Progenitor cell of endocrine pancreas (in vitro differentiated cells): ENCODE measurements around the gene UBAC2. TPM values are rescaled to one million over a fixed set of nuclear protein-coding genes. Genes with fewer than 3 reads are reported as not detected.
"Not testable (repeated sequence)": the region's sequence is repeated elsewhere in the genome, so short reads cannot be mapped to it uniquely, and the experiment has no call there.

Experiments used
- DNase-seq: peaks from one replicate; pipeline ENCODE4 v3.0.0; 2021; ENCODE audit warnings: low spot score; ENCODE audit not compliant: unreplicated experiment
- H3K27ac Mint-ChIP-seq: 2 replicates; pipeline ENCODE4 v1.8.0; 2021; ENCODE audit warnings: mild to moderate bottlenecking, moderate library complexity, mixed read lengths
- H3K27me3 Mint-ChIP-seq: 2 replicates; pipeline ENCODE4 v1.8.0; 2021; ENCODE audit warnings: mixed read lengths
- H3K36me3 Mint-ChIP-seq: 2 replicates; pipeline ENCODE4 v1.8.0; 2022; ENCODE audit warnings: mixed read lengths; ENCODE audit not compliant: insufficient read depth
- H3K4me1 Mint-ChIP-seq: 2 replicates; pipeline ENCODE4 v1.8.0; 2021; ENCODE audit warnings: low read depth, mixed read lengths
- H3K4me3 Mint-ChIP-seq: 2 replicates; pipeline ENCODE4 v1.8.0; 2021; ENCODE audit warnings: low read depth, mild to moderate bottlenecking, moderate library complexity, mixed read lengths
- H3K9me3 Mint-ChIP-seq: 2 replicates; pipeline ENCODE4 v1.8.0; 2021; ENCODE audit warnings: low read depth, mixed read lengths
- total RNA-seq: library from RNA; stranded (reverse); gene quantifications from 2 replicates; pipeline ENCODE4 v1.2.1, GENCODE V29; 2021
- TF ChIP-seq, protein P1 (sequence below): fragments of 200-600 bp; sonication (generic); IDR thresholded peaks from one replicate; pipeline ENCODE4 v1.5.0; 2021; ENCODE audit warnings: antibody characterized with exemption, mild to moderate bottlenecking; ENCODE audit not compliant: unreplicated experiment

The UBAC2 gene
- total RNA-seq, 1 donor from 2014 or later, result 60.6 TPM

DNA sequence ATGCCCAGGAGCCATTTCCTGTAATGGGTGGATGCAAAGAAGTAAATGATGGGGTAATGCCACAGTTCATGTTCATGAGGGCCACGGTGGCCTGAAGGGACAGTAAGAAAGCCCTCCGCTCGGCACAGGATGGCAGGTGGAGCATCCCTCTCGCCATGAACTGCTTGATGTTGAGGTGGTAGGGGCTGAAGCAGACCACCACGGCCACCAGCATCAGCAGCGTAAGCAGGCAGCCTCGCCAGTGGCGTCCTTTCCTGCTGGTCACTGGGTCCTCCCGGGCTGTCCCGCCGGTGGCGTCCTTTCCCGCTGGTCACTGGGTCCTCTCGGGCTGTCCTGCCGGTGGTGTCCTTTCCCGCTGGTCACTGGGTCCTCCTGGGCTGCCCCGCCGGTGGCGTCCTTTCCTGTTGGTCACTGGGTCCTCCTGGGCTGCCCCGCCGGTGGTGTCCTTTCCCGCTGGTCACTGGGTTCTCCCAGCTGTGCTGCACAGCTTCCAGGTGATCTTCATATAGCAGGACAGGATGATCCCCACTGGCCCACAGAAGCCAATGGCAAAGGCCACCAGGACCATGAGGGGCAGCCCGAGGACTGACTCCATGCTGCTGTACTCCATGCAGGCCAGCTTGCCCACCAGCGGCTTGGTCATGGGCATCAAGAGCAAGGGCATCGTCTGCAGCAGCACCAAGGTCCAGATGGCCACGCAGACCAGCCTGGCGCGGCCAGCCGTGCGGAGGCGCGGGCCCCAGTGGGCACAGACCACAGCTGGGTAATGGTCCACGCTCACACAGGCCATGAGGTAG is 207.4 kb downstream of the UBAC2 start:
- Mint-ChIP-seq H3K9me3 (no peaks in the 10 kb centered on the region), H3K4me3 (no peak overlapping the region), H3K27me3 (peaks cover 16% of the 10 kb centered on the region), H3K36me3 (no peaks in the 10 kb centered on the region), H3K27ac (no peak overlapping the region), H3K4me1 (no peaks in the 10 kb centered on the region)
- no peak for DNase-seq
- TF ChIP-seq, protein P1, sequence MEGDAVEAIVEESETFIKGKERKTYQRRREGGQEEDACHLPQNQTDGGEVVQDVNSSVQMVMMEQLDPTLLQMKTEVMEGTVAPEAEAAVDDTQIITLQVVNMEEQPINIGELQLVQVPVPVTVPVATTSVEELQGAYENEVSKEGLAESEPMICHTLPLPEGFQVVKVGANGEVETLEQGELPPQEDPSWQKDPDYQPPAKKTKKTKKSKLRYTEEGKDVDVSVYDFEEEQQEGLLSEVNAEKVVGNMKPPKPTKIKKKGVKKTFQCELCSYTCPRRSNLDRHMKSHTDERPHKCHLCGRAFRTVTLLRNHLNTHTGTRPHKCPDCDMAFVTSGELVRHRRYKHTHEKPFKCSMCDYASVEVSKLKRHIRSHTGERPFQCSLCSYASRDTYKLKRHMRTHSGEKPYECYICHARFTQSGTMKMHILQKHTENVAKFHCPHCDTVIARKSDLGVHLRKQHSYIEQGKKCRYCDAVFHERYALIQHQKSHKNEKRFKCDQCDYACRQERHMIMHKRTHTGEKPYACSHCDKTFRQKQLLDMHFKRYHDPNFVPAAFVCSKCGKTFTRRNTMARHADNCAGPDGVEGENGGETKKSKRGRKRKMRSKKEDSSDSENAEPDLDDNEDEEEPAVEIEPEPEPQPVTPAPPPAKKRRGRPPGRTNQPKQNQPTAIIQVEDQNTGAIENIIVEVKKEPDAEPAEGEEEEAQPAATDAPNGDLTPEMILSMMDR, result no peak

DNA sequence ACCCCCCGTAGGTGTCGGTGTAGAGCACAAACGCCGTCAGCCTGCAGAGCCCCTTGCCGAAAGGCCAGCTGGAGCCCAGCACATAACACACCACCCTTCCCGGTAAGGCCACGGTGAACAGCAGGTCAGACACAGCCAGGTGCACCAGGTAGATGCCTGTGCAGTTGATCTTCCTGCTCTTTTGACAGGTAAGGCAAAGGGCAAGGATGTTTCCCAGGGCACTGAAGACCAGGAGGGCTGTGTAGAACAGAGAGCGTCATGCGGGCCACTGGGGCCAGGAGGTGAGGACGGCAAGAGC is 208.0 kb downstream of the UBAC2 start:
- peaks cover 16% of the 10 kb centered on the region for H3K27me3 Mint-ChIP-seq
- no peak for DNase-seq
- no peaks in the 10 kb centered on the region for H3K4me1 Mint-ChIP-seq
- no peak overlapping the region for H3K4me3 Mint-ChIP-seq
- H3K36me3 Mint-ChIP-seq, result no peaks in the 10 kb centered on the region
- no peaks in the 10 kb centered on the region for H3K9me3 Mint-ChIP-seq
- TF ChIP-seq, protein P1, result no peak
- no peak overlapping the region for H3K27ac Mint-ChIP-seq

DNA sequence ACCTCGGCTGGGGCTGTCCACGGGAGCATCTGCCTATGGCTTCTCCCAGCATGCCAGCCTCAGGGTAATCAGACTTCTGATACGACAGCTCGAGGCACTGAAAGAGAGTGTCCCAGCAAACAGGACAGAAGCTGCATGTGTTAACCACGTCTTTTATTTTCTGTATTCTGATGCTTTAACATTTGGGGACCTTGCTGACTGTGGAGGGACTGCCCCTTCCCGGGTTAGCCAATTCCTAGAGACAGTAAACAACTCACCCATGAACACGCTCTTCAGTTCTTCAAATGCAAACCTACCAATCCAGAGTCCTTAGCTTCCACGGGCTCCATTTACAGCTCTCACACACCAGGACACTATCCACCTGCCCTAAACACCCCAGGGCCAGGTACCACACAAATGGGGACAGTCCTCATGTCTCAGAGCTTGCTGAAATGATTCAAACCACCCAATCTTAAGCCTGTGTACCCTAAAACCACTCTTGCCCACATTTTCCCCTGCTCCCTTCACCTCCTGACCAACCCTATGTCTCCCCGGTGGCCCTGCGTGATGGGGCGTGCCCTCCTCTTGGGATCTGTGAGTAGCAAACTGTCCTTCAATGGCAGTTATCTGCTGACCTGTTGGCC is 208.9 kb downstream of the UBAC2 start:
- DNase-seq, H3K36me3 Mint-ChIP-seq, H3K9me3 Mint-ChIP-seq, H3K4me3 Mint-ChIP-seq, H3K27ac Mint-ChIP-seq, H3K4me1 Mint-ChIP-seq: not testable (repeated sequence)
- H3K27me3 Mint-ChIP-seq, result peaks cover 12% of the 10 kb centered on the region

DNA sequence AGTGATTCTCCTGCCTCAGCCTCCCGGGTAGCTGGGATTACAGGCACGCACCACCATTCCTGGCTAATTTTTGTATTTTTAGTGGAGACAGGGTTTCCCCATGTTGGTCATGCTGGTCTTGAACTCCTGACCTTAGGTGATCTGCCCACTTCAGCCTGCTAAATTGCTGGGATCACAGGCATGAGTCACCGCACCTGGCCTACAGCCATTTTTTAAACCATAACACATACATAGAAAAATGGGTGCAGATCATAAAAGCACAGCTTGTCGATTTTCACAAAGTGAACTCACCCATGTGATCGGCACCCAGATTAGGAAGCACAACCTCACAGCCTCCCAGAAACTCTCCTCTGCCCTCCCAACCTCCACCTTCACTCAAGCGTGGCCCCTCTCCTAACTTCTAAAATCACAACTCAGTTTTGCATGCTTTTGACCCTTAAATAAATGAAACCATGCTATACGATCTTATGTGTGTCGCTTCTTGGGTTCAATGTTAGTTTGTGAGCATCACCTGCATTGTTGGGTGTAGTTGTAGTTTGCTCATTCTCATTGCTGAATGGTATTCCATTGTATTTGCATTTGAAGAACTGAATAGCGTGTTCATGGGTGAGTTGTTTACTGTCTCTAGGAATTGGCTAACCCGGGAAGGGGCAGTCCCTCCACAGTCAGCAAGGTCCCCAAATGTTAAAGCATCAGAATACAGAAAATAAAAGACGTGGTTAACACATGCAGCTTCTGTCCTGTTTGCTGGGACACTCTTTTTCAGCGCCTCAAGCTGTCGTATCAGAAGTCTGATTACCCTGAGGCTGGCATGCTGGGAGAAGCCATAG is 210.2 kb downstream of the UBAC2 start:
- H3K27me3 Mint-ChIP-seq, H3K4me1 Mint-ChIP-seq, H3K36me3 Mint-ChIP-seq, H3K4me3 Mint-ChIP-seq, DNase-seq, H3K9me3 Mint-ChIP-seq, H3K27ac Mint-ChIP-seq: not testable (repeated sequence)

DNA sequence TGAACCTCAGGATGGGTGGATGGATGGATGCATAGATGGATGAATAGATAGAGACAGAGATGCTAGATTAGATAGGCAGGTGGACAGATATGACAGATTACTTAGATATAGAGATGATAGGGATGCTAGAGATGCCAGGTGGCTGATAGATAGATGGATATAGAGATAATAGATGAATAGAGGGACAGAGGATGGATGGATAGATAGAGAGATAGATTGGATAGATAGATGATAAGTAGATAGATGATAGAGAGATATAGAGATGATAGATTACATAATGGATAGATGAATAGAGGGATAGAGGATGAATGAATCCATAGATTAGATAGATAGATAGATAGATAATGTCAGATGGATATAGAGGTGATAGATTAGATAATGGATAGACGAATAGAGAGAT is 212.2 kb downstream of the UBAC2 start:
- DNase-seq, result no peak
- no peak overlapping the region for H3K4me3 Mint-ChIP-seq
- H3K9me3 Mint-ChIP-seq, result no peaks in the 10 kb centered on the region
- peaks cover 2% of the 10 kb centered on the region for H3K4me1 Mint-ChIP-seq
- no peaks in the 10 kb centered on the region for H3K36me3 Mint-ChIP-seq
- H3K27me3 Mint-ChIP-seq, result peaks cover 8% of the 10 kb centered on the region
- no peak overlapping the region for H3K27ac Mint-ChIP-seq
- TF ChIP-seq, protein P1, result no peak

DNA sequence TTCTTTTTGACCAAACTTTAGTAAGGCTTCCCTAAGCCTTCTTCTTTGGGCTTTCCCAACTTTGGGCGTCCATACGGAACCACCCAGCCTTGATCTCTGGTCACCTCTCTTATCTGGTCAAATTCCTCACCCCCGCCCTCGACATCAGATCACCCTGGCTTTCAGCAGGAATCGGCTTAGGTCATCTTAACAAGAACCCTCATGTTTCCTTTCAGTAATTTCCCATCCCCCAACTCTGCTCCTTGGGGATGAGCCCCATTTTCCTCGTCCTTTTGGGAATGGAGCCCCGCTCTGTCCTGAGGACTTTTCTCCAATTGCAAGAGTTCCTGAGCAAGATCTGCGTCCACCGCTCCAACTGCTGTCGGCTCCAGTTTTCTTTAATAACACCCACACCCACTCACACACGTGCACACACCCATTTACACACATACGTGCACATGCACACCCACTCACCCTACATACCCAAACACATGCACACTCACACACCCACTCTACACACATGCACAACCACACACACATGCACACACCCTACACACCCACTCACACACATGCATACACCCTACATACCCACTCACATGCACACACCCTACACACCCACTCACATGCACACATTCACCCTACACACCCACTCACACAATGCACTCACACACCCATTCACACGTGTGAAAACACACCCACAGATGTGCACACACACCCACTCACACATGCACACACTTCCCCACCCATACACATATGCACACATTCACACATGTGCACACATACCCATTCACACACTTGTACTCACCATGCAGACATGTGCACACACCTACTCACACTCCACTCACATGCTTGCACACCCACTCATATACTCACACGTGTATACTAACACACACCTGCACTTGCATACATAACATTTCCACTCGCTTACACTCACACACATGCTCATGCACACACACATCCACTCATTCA is 213.7 kb downstream of the UBAC2 start:
- Mint-ChIP-seq H3K9me3 (no peaks in the 10 kb centered on the region), H3K27me3 (peaks cover 10% of the 10 kb centered on the region), H3K27ac (no peak overlapping the region), H3K36me3 (no peaks in the 10 kb centered on the region), H3K4me3 (no peak overlapping the region), H3K4me1 (peaks cover 2% of the 10 kb centered on the region)
- TF ChIP-seq, protein P1, result no peak
- no peak for DNase-seq
